Natural killer cell (primary cell): ENCODE data around the gene LRRTM2. TPM values are rescaled to one million over a fixed set of nuclear protein-coding genes. Genes with fewer than 3 reads are reported as not detected.

Experiments
- ATAC-seq, 3 donors: fragments of 150-1000 bp in 2 of 3; fragments of 200-7000 bp in 1 of 3; cut with Tn5 transposase; 1 replicate in 1 of 3; 2 replicates in 2 of 3; pipeline ENCODE4 v1.10.0; 2021; ENCODE audit warnings: mild to moderate bottlenecking in 2 of 3, moderate library complexity in 2 of 3
- DNase-seq, 2 donors: peaks; one replicate each; pipeline versions ENCODE4 v3.0.0 to v3.0.0-alpha.2; 2013 to 2021; ENCODE audit warnings: mixed read lengths in 1 of 2
- H3K27ac ChIP-seq: one replicate; pipeline ENCODE4 v1.5.1; 2013; ENCODE audit warnings: mild to moderate bottlenecking, low read length
- H3K27me3 ChIP-seq: one replicate; pipeline ENCODE4 v1.6.1; 2013; ENCODE audit warnings: low read length; ENCODE audit not compliant: control insufficient read depth, insufficient read depth
- H3K36me3 ChIP-seq: one replicate; pipeline ENCODE4 v1.6.1; 2013; ENCODE audit warnings: low read length; ENCODE audit not compliant: control insufficient read depth, insufficient read depth
- H3K4me1 ChIP-seq: one replicate; pipeline ENCODE4 v1.6.1; 2013; ENCODE audit warnings: low read length; ENCODE audit not compliant: control insufficient read depth, insufficient read depth
- H3K4me3 ChIP-seq: one replicate; pipeline ENCODE4 v1.5.1; 2013; ENCODE audit warnings: low read length
- H3K9me3 ChIP-seq: one replicate; pipeline ENCODE4 v1.6.1; 2013; ENCODE audit warnings: low read length; ENCODE audit not compliant: control insufficient read depth, insufficient read depth
- H3K27ac Mint-ChIP-seq, 2 donors: one replicate each; pipeline ENCODE4 v1.8.0; 2022; ENCODE audit warnings: mild to moderate bottlenecking in 2 of 2, mixed read lengths in 2 of 2, moderate library complexity in 1 of 2
- H3K27me3 Mint-ChIP-seq, 2 donors: one replicate each; pipeline ENCODE4 v1.8.0; 2022; ENCODE audit warnings: low read depth in 2 of 2, mixed read lengths in 2 of 2
- H3K36me3 Mint-ChIP-seq: one replicate; pipeline ENCODE4 v1.8.0; 2022; ENCODE audit warnings: mixed read lengths
- H3K4me1 Mint-ChIP-seq, 2 donors: one replicate each; pipeline ENCODE4 v1.8.0; 2022; ENCODE audit warnings: mixed read lengths in 2 of 2
- H3K4me3 Mint-ChIP-seq: one replicate; pipeline ENCODE4 v1.8.0; 2022; ENCODE audit warnings: mild to moderate bottlenecking, moderate library complexity, mixed read lengths
- H3K9me3 Mint-ChIP-seq, 2 donors: one replicate each; pipeline ENCODE4 v1.8.0; 2022; ENCODE audit warnings: mixed read lengths in 2 of 2
- CTCF ChIP-seq: fragments of 200-600 bp; IDR thresholded peaks from one replicate; pipeline ENCODE4 v1.8.0; 2022; ENCODE audit warnings: antibody characterized with exemption
- WGBS: methylation state at CpG from one replicate; pipeline ENCODE4 v1.1.7; 2013; ENCODE audit warnings: missing lambda C conversion rate; ENCODE audit not compliant: insufficient coverage; 5-methylcytosine and 5-hydroxymethylcytosine counted together
- intact Hi-C: fragments of 100-400 bp; cut with micrococcal nuclease; formaldehyde crosslinking; loops from one replicate; pipeline ENCODE4 v1.14.2; 2022
- total RNA-seq, 4 donors: library from RNA; stranded (reverse); fragments of 120-200 nt in 1 of 4; gene quantifications; one replicate each; pipeline versions ENCODE4 v1.2.3 to v1.2.4, GENCODE V29; 2013 to 2022

Gene LRRTM2
- total RNA-seq, 3 donors from 2014 or later (not counting 1 experiment from before 2014, with no cell fraction given) = 0.07 to 0.43 (median 0.35) TPM

- Histone ChIP-seq H3K36me3 (peaks cover 1% of the 10 kb centered on the region), H3K27ac (no peak overlapping the region), H3K4me3 (no peak overlapping the region), H3K9me3 (no peaks in the 10 kb centered on the region), H3K4me1 (no peaks in the 10 kb centered on the region), H3K27me3 (no peaks in the 10 kb centered on the region)
- no peaks in the 10 kb centered on the region for H3K36me3 Mint-ChIP-seq
- TF ChIP-seq CTCF = no peak
- no peak for ATAC-seq
- H3K4me1 Mint-ChIP-seq = no peaks in the 10 kb centered on the region
- H3K9me3 Mint-ChIP-seq = no peaks in the 10 kb centered on the region
- WGBS = 92% methylated on average over 9 of the region's 10 CpGs
- intact Hi-C loops = no loop called here
- no peaks in the 10 kb centered on the region for H3K27me3 Mint-ChIP-seq
- H3K27ac Mint-ChIP-seq = no peak overlapping the region
- H3K4me3 Mint-ChIP-seq = no peak overlapping the region
- no peak for DNase-seq
Measured at GRCh38 chr5:138903130-138903775, 28.1 kb upstream of the LRRTM2 start.

GRCh38 chr5:138901716-138902115 lies 26.6 kb upstream of the LRRTM2 start:
- H3K4me3 ChIP-seq = no peak overlapping the region
- H3K9me3 Mint-ChIP-seq = no peaks in the 10 kb centered on the region
- H3K9me3 ChIP-seq = no peaks in the 10 kb centered on the region
- DNase-seq = no peak
- no peaks in the 10 kb centered on the region for H3K36me3 Mint-ChIP-seq
- no peaks in the 10 kb centered on the region for H3K4me1 Mint-ChIP-seq
- H3K27me3 Mint-ChIP-seq = no peaks in the 10 kb centered on the region
- no peak overlapping the region for H3K27ac ChIP-seq
- intact Hi-C loops = no loop called here
- ATAC-seq = no peak
- no peak overlapping the region for H3K4me3 Mint-ChIP-seq
- no peaks in the 10 kb centered on the region for H3K4me1 ChIP-seq
- H3K27ac Mint-ChIP-seq = no peak overlapping the region
- WGBS = 97% methylated on average over 2 of the region's 2 CpGs
- no peak for TF ChIP-seq CTCF
- H3K27me3 ChIP-seq = no peaks in the 10 kb centered on the region
- peaks cover 1% of the 10 kb centered on the region for H3K36me3 ChIP-seq

GRCh38 chr5:138900281-138900965 lies 25.3 kb upstream of the LRRTM2 start:
- Histone ChIP-seq H3K36me3 (no peaks in the 10 kb centered on the region), H3K4me1 (no peaks in the 10 kb centered on the region), H3K27ac (no peak overlapping the region), H3K4me3 (no peak overlapping the region), H3K27me3 (no peaks in the 10 kb centered on the region), H3K9me3 (no peaks in the 10 kb centered on the region)
- WGBS = 40% methylated on average over 3 of the region's 6 CpGs
- no peak overlapping the region for H3K27ac Mint-ChIP-seq
- DNase-seq (no peak), ATAC-seq (no peak)
- H3K9me3 Mint-ChIP-seq = no peaks in the 10 kb centered on the region
- no peak overlapping the region for H3K4me3 Mint-ChIP-seq
- no peaks in the 10 kb centered on the region for H3K36me3 Mint-ChIP-seq
- no peak for TF ChIP-seq CTCF
- no peaks in the 10 kb centered on the region for H3K27me3 Mint-ChIP-seq
- intact Hi-C loops = no loop called here
- H3K4me1 Mint-ChIP-seq = no peaks in the 10 kb centered on the region
